HG03521 (cell line): Measurements from ENCODE around the gene PPP1R18.
A peak's percentile ranks its signal among the peaks of the same experiment; 100 is the strongest.
"Not testable (repeated sequence)": the region's sequence is repeated elsewhere in the genome, so short reads cannot be mapped to it uniquely, and the experiment has no call there.

Experiments
- ATAC-seq: cut with Tn5 transposase; IDR thresholded peaks from one replicate; pipeline ENCODE4 v1.9.1; 2021; ENCODE audit warnings: mild to moderate bottlenecking, moderate library complexity; ENCODE audit not compliant: unreplicated experiment

PPP1R18 gene

DNA sequence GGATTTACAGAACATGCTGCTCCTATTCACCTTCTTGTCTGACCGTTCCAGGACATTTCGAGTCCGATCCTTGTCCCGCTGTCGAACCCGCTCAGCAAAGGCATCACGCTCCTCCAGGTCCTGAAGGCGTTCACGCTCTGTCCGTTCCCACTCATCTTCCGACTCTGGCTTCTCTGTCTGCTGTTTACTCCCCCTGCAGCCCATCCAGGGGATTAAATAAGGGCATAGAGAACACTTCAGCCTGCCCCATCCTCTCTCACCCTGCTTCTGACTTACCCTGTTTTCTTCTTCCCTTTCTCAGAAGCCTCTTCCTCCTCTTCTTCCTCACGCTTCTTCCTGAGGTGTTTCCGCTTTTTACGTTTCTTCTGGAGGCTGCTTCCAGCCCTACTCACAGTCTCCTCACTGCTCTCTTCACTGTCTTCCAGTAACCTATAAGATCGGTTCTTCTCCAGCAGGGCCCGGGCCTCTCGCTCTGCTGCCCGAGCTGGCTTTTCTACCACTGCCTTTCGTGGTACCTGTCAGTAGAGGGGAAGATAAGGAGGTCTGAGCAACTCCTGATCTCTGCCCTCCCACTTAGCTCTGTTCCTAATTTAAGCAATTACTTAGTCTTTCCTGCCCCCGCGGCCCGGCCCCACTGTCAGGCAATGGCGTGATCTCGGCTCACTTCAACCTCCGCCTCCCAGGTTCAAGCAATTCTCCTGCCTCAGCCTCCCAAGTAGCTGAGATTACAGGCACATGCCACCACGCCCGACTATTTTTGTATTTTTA is 15.5 kb downstream of the PPP1R18 start:
- ATAC-seq: no peak

GRCh38 chr6:30666300-30666699 is 20.1 kb downstream of the PPP1R18 start:
- not testable (repeated sequence) for ATAC-seq

- ATAC-seq: no peak
Measured at GRCh38 chr6:30664994-30665767, 21.3 kb downstream of the PPP1R18 start.

DNA sequence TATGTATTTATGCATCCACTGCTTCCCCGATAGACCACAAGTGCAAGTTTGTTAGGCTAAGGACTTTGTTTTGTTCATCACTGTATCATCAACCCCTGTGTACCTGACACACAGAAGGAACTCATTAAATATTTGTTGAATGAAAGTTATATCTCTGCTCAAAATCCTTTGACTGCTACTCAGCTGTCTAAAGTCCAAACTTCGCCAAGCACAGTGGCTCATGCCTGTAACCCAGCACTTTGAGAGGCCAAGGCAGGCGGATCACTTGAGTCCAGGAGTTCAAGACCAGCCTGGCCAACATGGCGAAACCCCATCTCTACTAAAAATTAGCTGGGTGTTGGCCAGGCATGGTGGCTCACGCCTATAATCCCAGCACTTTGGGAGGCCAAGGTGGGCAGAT is 28.5 kb downstream of the PPP1R18 start:
- not testable (repeated sequence) for ATAC-seq

DNA sequence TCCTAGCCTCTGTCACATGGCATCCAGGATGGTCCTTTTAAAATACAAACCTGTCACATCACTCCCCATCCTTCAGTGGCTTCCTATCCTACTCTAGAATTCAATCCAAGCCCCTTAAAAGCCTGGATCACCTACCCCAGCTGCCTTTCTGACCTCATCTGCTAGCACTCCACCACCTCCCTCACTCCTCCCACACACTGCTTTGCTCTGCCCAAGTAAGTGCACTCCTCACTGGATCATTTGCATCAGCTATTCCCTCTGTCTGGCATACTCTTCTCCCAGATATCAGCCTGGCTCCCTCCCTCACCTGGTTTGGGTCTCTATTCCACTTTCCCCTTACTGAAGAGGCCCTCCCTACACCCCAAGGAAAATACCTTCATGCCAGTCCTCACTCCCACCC is 29.0 kb downstream of the PPP1R18 start:
- no peak for ATAC-seq

GRCh38 chr6:30656513-30656912 is 29.9 kb downstream of the PPP1R18 start:
- no peak for ATAC-seq

DNA sequence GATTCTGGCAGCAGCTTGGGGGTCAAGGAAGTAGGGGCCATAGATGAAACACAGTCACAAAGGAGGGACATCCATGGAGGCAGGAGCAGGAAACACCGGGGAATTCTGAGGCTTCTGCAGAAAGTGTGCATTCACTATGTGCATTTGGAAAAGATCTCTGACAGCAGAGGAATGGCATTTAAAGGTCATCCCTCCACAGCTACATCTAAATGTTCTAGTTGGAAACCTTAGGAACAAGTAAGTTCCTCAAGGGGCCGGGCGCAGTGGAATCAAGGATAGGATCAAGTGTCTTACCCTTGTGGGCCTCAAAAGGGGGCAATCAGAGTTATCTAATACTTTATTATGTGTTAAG is 30.7 kb downstream of the PPP1R18 start:
- ATAC-seq: no peak

- ATAC-seq: no peak
Measured at GRCh38 chr6:30654798-30655742, 31.4 kb downstream of the PPP1R18 start.

GRCh38 chr6:30651143-30651542 is 35.3 kb downstream of the PPP1R18 start:
- no peak for ATAC-seq

DNA sequence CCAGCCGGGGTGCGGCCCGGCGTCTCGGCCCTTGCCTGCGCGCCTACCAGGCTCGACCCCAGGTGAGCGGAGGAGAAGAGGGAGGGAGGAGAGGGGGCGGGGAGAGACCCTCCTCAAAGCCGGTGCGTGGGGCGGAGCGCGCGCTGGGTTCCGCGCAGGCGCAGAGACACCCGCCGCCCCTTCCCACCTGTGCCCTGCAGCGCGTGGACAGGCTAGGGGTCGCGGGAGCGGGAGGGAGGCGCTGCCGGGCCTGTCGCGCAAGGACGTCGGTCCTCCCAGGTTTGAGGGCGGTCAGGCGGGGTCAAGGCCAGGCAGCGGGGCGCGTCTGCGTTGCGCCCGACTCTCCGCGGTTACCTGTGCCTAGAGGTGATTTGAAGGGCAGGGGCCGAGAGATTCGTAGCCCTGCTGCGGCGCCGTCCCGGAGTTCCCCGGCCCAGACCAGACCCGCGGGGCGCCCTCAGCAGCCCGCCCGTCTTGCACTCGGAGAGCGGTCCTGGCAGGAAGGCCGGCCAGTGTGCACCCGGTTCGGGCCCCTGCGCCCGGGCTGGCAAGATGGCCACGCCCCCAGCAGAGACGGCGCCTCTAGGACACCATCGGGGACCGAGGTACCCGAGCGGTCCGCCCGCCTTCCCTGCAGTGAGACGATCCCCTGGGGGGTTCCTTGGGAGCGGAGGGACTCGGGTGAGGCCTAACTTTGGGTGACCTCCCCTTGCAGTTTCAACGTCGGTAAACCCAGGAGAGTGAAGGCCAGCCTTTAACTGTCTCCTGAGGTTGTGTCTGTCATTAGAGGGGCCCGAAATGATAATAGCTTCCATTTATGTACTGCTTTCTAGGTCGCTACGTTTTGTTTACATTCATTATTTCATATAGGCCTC is 39.0 kb downstream of the PPP1R18 start:
- ATAC-seq: peak; percentile 64

DNA sequence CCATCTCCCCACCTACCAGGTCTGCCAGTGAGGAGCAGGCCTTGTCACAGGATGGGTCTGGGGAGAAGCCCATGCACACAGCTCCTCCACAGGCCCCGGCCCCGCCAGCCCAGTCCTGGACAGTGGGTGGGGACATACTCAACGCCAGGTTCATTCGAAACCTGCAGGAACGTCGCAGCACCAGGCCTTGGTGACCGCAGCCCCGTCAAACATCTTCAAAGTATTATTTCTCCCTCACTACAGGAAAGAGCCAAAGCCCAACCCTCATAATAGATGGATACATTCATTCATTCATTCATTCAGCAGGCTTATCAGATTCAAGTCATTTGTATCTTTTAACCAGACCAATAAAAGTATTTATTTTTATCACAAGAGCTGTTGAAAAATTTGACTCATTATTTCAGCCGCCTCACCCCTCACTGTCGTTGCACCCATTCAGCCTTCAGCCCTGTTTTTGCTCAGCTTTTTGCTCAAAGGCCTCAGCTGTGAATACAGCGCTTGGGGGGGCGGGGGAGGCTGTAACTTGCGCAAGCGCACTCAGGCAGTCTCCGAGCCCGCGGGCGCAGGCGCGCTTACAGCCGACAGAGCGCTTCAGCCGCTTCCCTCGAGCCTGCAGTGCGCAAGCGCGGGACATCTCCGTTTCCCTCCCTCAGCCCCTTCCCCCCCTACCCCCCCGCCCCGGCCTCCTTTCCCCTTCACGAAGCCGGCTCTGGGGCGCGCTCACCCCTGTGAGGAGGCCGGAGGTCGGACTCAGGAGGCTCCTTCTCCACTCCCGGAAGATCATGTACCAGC is 39.8 kb downstream of the PPP1R18 start, which contains the start of gene C6orf136:
Gene C6orf136 (plus strand): TSS at position 684 of the 792 bp plus-strand sequence. CDS start 99 bp downstream, at position 783.
- ATAC-seq: peak; percentile 52

GRCh38 chr6:30645989-30646388 is 40.5 kb downstream of the PPP1R18 start:
- no peak for ATAC-seq

GRCh38 chr6:30644769-30645168 is 41.7 kb downstream of the PPP1R18 start:
- ATAC-seq: no peak

GRCh38 chr6:30643656-30644055 is 42.8 kb downstream of the PPP1R18 start:
- ATAC-seq: no peak

DNA sequence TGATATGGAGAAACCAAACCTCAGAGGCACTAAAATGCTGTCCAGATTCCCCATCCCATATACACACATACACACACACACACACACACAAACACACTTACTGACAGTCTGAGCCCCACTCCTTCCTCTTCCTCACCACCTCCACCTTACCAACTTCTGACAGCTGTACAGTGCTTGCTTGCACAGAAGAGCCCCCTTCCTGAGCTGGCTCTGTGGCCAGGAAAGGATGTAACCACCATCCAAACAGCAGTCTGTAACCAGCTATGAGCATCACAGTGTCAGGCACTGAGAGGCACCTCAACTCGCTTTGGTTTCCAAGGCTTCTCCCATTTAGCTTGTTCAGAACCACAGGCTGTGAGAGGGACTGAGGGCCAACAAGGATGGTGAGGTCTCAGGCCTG is 45.4 kb downstream of the PPP1R18 start:
- ATAC-seq: no peak

DNA sequence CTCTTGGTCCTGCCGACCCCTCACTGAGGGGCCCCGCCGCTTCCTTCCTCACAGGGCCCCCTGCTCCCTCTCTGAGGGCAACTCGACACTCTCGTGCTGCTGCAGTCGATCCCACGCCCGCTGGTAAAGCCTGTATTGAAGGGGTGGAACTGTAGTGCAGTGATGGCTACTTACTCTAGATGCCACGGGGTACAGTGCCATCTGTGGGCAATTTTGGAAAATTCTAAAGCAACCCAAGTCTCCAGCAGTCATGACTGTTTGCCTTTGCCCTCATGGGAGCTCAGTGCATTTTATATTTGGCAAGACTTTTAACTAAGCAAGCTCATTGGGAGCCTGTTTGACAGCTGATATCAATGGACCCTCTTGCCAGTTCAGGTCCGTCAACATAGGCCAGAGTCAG is 46.0 kb downstream of the PPP1R18 start:
- no peak for ATAC-seq

GRCh38 chr6:30635834-30636233 is 50.6 kb downstream of the PPP1R18 start:
- no peak for ATAC-seq

DNA sequence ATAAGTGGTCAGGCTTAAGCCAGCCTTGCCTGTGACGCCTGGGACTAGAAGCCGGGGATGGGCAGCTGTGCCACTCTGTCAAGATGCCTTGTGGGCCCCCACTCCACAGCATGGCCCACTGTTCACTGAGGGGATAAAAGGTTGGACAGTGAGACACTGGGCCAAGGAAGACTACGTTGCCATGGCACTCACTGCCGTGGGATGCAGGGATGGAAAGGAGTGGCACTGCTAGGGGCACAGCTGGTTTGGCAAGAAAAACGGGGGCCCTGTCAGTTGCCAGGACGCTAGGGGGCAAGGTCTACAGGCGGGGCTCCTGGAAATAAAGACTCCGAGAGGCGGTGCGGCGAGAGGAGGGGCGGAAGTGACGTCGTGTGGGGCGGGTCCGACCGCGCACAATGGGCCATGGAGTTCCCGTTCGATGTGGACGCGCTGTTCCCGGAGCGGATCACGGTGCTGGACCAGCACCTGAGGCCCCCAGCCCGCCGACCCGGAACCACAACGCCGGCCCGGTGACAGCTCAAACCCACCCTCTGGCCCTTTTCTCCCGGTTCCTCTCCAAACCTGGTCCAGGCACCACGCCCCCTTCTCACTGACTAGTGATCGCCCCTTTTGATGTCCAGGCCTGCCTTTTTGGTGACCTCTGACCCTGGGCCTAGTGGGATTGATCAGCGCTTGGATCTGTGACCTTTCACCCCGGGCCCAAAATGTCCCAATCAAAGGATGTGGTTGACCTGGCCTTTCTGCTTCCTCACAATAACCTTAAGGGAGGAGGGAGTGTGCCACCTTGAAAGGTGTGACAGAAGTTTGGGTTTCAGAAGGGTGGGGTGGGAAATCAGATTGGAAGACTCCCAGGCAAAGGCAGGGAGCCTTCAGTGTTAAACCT is 59.7 kb downstream of the PPP1R18 start, which contains the start of gene ATAT1:
Gene ATAT1 (plus strand): TSS at position 391 of the 883 bp plus-strand sequence.
- ATAC-seq: peak; percentile 77
